COLO668 (cell line): Measurements from ENCODE around the gene SEMA4D.

ENCODE experiments used
- DNase-seq: peaks from one replicate; lab custom pipeline; 2025; ENCODE audit not compliant: unreplicated experiment; lab: John Stamatoyannopoulos, UW

The SEMA4D gene

GRCh38 chr9:89388868-89389177 lies 109.1 kb downstream of the SEMA4D start:
- no peak for DNase-seq

- no peak for DNase-seq
Measured at GRCh38 chr9:89388084-89388867, 109.6 kb downstream of the SEMA4D start.

DNA sequence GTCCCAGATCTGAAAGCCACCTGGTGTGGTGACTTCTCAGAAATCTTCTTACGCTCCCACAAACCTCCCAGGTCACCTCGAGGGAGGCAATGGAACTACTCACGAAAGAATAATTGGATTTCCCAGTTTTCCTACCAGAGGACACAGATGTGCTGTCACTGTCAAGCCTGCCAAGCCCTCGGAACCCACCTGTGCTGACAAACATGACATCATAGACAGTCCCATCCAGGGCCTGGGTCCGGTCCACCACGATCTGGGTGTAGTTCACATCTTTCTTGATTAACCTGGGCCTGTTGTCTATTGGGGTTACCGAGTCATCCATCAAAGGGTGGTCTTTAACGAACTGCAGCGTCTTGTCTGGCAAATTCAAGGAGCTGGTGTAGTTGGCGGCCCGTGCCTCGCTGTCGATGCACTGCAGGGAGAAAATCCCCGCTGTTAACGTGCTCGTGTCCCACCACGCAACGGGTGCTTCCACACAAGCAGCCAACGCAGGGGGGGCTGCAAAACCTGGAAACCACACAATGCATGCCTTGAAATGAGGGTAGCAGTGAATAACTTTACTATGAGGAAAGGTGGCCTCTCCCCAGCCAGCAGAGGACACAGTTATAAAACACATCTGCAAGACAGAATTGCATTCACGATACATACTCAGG lies 110.6 kb downstream of the SEMA4D start:
- DNase-seq, result no peak

- no peak for DNase-seq
Measured at GRCh38 chr9:89386797-89387196, 111.1 kb downstream of the SEMA4D start.

DNA sequence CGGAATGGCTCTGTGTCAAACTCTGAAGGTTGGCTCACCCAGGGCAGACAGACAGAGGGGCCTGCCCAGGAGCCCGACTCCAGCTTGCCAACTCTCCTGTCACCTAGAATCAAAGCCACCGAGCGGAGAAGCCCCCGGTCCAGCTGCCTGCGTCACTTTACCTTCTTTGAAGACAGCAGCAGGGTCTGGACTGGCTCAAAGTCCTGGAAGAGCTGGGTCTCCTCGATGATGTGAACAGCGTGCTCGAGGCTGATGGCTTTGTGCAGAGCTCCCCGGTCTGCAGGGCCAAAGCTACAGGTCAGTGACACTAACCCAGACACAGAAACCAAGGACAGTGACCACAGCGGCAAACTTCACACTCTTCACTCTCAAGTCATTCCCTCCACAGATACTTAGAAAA lies 111.7 kb downstream of the SEMA4D start:
- no peak for DNase-seq

- DNase-seq, result no peak
Measured at GRCh38 chr9:89384783-89385182, 113.1 kb downstream of the SEMA4D start.

DNA sequence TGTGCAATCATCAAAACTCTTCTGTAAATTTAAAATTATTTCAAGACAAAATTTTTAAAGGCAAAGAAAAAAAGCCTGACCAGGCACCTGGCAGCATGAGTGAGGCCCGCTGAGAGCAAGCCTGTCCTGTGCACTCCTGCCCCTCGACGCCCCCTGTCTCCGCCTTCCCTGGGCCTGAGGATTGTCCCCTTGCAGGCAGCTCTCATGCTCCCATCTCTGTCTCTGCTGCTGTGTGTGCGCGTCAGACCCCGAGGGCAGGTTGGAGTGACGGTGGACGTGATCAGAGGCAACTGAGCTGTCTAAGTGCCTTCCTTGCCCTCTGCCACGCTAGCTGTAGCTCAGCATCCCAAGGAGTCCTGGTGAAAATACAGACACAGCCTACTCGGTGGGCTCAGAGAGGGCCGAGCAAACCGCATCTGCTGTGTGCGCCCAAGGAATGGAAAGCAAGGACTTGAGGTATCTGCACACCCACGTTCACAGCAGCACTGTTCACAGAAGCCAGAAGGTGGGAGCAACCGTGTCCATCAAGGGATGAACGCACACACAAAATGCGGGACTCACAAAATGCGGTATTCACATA lies 114.1 kb downstream of the SEMA4D start:
- no peak for DNase-seq

DNA sequence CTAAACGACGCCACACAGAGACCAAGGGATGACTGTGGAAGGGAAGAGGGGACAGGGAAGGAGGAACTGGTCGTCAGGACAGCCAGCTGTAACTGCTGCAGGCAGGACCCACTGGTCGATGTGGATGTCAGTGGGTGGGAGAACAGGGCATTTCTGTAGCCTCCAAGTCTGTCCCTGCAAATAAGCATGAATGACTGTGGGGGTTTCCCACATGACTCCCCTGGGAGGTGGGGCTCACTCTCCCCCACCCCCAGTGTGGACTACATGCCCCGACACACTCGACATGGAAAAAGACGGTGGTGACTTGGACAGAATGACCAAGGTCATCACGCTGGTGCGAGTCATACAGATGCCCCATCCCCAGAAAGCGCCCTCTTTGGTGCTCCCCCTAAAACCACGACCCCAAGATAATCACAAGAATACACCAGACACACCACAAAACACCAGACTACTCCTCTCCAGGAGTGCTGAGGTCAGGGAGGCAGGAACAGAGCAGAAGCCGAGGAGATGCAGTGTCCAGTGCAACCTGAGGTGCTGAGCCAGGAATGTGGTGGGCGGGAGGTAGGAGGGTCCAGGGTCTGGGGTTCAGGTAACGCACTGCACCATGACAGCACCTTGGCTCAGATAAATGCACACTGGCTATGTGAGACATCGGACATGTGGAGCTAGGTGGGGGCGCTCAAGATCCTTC lies 114.7 kb downstream of the SEMA4D start:
- DNase-seq, result no peak

GRCh38 chr9:89382026-89382986 lies 115.6 kb downstream of the SEMA4D start:
- DNase-seq, result no peak

GRCh38 chr9:89381308-89381609 lies 116.7 kb downstream of the SEMA4D start:
- DNase-seq, result no peak

- DNase-seq, result no peak
Measured at GRCh38 chr9:89380437-89381307, 117.2 kb downstream of the SEMA4D start.

- no peak for DNase-seq
Measured at GRCh38 chr9:89379508-89380115, 118.3 kb downstream of the SEMA4D start.

GRCh38 chr9:89379031-89379430 lies 118.9 kb downstream of the SEMA4D start:
- no peak for DNase-seq

- DNase-seq, result no peak
Measured at GRCh38 chr9:89378541-89378940, 119.4 kb downstream of the SEMA4D start.

DNA sequence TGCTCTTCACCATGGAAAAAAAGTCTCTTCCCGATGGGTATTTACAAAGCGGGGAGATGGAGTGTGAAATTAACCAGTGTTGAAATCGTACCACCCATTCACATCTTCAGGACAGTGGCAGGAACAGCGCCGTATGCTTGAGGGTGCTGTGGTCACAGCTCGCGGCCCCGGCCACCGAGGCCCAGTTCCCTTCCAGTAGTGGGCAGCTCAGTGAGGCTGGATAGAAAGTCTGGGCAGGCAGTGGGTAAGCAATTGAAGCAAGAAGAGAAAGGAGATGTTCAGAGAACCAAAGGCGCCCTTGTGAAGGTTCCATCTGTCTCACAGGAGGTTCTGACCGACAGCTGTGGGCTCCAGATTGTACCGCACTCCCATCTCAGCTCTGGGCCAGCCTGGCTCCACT lies 120.5 kb downstream of the SEMA4D start:
- no peak for DNase-seq

- DNase-seq, result no peak
Measured at GRCh38 chr9:89376741-89377351, 121.1 kb downstream of the SEMA4D start.

DNA sequence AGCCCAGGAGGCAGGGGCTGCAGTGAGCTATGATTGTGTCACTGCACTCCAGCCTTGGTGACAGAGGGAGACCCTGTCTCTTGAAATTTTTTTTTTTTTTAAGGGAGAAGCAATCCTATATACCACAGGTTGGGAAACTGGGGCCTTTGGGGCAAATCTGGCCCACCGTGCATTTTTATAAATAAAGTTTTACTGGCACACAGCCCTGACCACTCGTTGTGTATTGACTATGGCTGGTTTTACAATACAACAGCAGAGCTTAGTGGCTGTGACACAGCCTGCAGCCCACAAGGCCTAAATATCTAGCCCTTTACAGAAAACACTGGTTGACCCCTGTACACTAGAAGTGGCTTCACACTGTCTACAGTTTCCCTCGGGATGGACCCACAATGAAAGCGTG lies 121.6 kb downstream of the SEMA4D start:
- no peak for DNase-seq

DNA sequence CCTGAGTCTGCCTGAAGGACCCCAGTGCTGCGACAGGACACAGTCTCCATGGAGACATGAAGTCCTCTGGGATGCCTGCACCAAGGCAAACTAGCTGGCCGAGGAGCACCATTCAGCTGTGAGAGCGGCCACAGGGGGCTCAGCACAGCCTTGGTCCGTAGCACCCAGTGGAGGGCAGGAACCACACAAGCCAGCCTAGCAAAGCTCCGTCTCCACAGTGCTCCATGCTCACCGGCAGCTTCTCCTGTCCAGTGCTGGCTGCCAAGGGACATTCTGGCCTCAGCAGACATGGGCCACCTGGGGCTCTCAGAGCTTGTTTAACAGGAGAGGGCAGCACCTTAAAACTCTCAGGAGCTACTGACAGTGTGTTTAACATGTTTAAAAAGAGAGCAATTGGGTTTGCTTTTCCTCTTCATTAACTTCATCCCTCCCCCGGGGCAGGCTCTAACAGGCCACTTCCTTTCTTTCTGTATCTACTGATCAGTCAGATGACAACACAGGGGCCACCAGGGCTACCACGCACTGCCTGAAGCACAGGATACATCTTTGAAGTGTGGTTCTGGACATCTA lies 122.6 kb downstream of the SEMA4D start:
- DNase-seq, result peak; percentile 32

- no peak for DNase-seq
Measured at GRCh38 chr9:89374176-89374575, 123.7 kb downstream of the SEMA4D start.
